Mucosa of stomach (tissue), 1 donor: Measurements from ENCODE around the gene NBPF15.
"Not testable (repeated sequence)": the region's sequence is repeated elsewhere in the genome, so short reads cannot be mapped to it uniquely, and the experiment has no call there.

Source experiments
- H3K27me3 ChIP-seq: one replicate; pipeline ENCODE4 v1.7.0; 2013; ENCODE audit warnings: mild to moderate bottlenecking, low read length; ENCODE audit not compliant: control insufficient read depth, insufficient read depth
- H3K36me3 ChIP-seq: one replicate; pipeline ENCODE4 v1.7.0; 2013; ENCODE audit warnings: low read length; ENCODE audit not compliant: control insufficient read depth, insufficient read depth
- H3K4me1 ChIP-seq: one replicate; pipeline ENCODE4 v1.7.0; 2013; ENCODE audit warnings: mild to moderate bottlenecking, low read length; ENCODE audit not compliant: control insufficient read depth, insufficient read depth
- H3K4me3 ChIP-seq: one replicate; pipeline ENCODE4 v1.7.0; 2013; ENCODE audit warnings: low read length
- H3K9ac ChIP-seq: one replicate; pipeline ENCODE4 v1.7.0; 2013; ENCODE audit warnings: mild to moderate bottlenecking, low read length, moderate library complexity
- H3K9me3 ChIP-seq: one replicate; pipeline ENCODE4 v1.7.0; 2013; ENCODE audit warnings: mild to moderate bottlenecking, low read length, moderate library complexity; ENCODE audit not compliant: control insufficient read depth
- donor health status: Pancreatic carcinoma.

The NBPF15 gene

DNA sequence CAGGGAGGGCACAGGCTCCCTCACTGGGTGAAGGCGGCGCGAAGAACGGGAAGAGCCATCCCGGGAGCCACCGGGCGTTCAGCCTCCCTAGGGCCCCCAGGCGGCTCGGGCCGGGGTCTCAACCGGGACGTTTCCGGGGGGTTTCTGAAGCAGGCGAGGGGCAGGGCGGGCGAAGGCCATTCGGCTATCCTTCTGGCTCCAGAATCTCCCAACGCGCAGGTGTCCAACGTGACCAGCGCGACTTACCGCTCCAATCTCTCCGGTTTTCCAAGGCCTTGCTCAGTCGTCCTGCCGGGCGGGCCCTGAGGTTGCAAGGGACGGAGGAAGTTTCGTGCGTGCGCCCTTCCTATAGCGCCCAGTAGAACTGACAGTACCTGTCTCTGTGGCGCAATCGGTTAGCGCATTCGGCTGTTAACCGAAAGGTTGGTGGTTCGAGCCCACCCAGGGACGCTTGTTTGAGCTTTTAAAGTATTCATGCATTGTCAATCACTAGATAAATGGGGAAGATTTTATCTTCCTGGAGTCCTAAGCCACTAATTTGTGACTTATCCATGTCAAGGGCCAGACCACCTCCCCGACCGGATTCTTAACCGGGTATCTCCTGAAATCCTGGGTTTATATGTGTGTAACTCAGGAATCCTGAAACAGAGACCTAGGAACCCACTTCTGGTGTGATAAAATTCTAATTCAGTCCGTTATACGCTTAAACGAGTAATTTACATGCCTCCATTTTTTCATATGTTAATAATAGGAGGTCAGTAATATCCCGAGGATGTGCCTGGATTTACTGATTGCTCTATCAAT is 42.4 kb downstream of the NBPF15 start:
- H3K27me3 ChIP-seq, H3K4me1 ChIP-seq, H3K36me3 ChIP-seq, H3K4me3 ChIP-seq, H3K9ac ChIP-seq, H3K9me3 ChIP-seq: not testable (repeated sequence)

DNA sequence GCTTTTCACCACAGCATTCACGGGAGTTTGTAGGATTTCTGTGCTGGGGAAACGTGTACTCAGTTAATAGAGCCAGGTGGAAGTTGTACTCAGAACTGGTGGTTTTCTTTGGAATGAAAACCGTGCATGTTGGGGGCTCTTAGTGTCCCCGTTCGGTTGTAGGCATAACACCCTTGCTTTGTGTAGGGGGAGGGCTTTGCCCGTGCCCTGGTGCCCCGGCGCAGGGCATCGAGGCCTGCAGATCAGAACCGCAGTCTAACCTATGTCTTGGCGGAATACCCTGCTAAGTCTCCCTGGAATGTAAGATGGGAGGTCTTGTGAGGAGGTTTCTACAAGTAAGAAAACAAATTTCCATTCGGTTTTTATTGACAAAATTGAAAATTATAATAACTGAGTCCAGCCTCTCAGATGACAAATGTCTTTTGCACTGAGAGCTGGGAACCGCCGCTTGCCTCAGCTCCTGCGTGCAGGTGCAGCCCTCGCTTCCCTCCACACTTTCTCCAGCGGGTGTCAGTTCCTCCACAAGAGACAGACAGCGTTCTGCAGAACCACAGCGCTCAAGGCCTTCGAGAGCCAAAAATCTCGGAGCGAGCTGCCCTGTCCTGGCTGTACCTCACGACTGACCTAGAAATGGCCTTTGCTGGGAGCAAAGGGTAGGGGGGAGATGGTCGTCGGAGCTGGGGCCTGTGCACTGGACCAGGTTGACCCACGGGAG is 47.9 kb downstream of the NBPF15 start:
- H3K36me3 ChIP-seq, H3K9me3 ChIP-seq, H3K9ac ChIP-seq, H3K27me3 ChIP-seq, H3K4me1 ChIP-seq, H3K4me3 ChIP-seq: not testable (repeated sequence)

DNA sequence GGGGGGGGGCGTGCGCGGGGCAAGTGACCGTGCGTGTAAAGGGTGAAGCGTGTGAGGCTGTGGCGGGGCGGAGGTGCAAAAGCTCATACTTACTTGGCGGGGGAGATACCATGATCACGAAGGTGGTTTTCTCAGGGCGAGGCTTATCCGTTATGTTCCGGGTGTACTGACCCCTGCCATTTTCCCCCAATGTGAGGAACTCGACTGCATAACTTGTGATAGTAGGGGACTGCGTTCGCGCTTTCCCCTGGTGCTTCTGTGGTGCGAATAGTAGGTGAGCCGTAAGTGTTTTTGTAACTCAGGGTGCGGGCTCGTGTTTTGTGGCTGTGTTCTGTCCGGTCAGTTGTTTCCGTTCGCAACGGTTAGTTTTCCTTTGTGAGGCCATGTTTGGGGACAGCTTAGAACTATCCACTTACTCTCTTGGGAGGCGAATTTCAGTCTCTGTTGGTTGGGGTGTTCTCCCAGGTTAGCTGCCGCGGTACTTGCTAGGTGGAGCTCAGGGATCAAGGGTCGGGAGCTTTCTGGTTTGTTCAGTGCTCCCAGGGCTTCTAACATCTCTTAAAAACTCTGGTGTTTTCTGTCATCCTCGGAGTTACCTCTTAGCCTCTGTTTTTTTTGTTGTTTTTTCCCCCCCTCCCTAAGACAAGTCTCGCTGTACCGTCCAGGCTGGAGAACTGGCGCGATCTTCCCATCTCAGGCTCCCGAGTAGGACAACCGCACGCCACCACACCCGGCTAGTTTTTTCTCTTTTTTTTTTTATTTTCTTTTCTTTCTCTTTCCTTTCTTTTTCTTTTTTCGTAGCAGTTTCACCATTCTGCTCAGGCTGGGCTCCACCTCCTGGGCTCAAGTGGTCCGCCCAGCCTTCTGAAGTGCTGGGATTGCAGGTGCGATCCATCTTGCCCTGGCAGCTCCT is 48.7 kb downstream of the NBPF15 start:
- Histone ChIP-seq H3K9ac (peak overlapping the region; percentile 56), H3K4me3 (peak overlapping the region; percentile 27)
- H3K9me3 ChIP-seq, H3K36me3 ChIP-seq, H3K4me1 ChIP-seq, H3K27me3 ChIP-seq: not testable (repeated sequence)

DNA sequence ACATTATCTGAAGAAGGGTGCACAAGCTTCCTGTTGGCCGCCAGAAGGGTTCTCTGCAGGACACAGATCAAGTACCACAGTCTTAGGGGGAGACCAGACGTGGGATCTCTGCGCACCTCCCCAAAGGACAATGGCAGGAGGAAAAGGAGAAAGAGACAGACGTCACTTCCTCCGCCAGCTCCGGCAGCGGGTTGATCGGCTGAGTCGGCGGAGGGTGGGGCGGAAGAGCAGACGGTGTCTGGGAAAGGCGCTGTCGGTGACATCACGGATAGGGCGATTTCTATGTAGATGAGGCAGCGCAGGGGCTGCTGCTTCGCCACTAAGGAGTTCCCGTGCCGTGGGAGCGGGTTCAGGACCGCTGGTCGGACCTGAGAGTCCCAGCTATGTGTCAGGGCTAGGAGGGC is 49.4 kb downstream of the NBPF15 start:
- not testable (repeated sequence) for H3K4me3 ChIP-seq, H3K9me3 ChIP-seq, H3K4me1 ChIP-seq, H3K27me3 ChIP-seq, H3K9ac ChIP-seq, H3K36me3 ChIP-seq

DNA sequence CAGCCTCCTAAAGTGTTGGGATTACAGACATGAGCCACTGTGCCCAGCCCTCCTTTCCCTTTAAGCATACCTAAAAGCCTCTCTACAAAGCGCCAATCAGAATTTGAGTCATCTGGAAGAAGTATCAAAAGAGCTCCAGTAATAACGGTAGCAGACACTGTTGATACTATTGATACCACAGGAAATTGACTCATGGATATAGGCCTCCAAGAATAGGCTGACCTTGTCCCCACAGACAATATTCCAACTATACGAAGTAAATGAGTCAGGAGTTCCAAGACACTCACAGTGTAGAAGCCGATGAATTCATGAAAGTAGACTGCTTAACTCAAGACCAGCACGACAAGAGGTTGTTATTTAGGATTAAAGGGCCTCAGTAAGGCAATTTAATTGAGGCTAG is 58.7 kb downstream of the NBPF15 start:
- H3K4me1 ChIP-seq, H3K9ac ChIP-seq, H3K4me3 ChIP-seq: not testable (repeated sequence)

DNA sequence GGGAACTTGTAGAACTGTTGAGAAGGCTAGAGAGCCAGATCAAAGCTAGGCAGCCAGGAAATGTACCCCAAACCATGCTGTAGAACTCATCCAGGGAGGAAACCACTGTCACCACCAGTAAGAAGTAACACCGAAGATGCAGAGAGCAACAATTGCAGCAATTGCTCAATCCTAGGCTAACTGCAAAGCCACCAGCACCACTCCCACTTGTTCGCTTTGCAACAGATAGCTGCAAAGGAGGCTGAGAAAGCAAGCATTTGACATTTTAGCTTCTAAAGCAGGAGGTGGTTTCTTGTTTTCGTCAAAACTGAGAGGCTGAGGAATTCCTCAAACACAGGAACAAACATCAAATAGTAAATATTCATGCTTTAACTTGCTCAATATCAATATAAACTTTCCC is 89.8 kb downstream of the NBPF15 start:
- H3K4me1 ChIP-seq, H3K9ac ChIP-seq, H3K27me3 ChIP-seq, H3K36me3 ChIP-seq, H3K9me3 ChIP-seq, H3K4me3 ChIP-seq: not testable (repeated sequence)

More for the DNA sequence above, 58.7 kb downstream of the NBPF15 start:
- not testable (repeated sequence) for H3K36me3 ChIP-seq, H3K9me3 ChIP-seq, H3K27me3 ChIP-seq
